ENCODE results near the gene RERG.
"Not testable (repeated sequence)": the region's sequence is repeated elsewhere in the genome, so short reads cannot be mapped to it uniquely, and the experiment has no call there.

The RERG gene

DNA sequence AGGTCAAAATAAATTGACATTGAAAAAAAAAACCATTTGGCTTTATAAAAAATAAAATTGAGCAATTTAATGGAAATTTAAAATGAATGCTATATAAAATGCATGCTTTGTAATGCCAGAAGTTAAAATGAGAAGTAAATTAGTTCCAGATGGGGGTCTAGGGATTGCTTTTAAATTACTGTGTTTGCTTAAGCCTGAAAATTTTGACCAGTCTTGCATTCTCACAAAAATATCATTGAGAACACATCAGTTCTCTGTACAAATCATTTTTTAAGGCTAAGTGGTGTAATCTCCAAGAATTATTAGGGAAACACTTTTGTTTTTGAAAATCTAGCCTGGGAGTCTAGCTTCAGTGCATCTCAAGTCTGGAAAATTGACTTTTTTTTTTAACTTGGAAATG is 90.7 kb downstream of the RERG start:
- DNase-seq: no peak

DNA sequence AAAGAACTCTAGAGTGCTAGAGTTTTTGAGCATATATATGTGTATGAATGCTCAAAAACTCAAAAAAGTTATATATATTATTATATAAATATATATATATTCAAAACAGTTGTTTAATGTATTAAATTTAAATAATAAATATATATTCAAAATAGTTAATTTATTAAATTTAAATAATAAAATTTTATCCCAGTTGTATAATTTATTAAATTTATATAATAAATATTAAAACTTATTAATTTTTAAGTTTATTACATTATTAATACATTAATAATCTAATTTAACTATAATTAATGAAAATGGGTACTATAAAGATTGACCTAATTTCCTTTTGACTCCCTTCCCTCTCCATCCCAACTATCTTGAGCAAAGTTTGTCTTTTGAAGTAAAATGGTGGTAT is 97.8 kb downstream of the RERG start:
- no peak for DNase-seq

DNA sequence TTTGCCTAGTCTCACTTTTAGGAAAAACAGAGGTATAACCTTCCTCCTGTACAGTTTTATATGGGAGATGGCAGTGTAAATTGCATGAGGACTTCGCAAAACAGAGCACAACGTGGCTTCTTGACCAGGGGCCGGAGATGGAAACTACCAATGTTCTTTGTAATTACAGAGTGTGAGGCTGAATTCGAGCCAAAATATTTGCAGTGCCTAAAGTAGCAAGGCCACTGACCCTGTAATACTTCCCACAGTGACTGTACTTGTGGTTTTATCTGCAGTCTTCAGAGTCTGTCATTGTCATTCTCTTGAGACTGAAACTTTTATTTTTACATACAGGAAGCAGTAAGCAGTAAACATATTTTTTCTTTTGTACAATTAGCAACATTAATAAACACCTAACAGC is 98.9 kb downstream of the RERG start:
- DNase-seq: no peak

DNA sequence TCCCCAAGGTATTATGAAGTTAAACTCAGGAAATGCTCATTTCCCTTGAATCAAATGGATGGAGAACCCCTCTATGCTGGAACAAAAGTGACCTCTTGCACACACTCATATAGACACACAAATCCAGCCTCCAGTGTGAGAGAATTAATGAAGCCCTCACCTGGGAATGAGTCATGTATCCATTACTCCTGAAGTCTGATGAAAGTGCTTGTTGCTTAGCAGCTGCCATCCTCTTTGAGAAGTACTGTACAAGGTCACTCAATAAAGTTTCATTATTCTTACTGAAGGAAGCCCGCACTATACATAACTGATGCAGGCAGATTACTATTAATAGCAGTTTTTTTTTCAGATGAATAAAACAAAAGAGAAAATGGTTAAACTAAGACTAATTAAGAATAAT is 102.3 kb downstream of the RERG start:
- DNase-seq: no peak

- DNase-seq: no peak
Measured at GRCh38 chr12:15116983-15117382, 104.2 kb downstream of the RERG start.

GRCh38 chr12:15116086-15116485 is 105.1 kb downstream of the RERG start:
- no peak for DNase-seq

DNA sequence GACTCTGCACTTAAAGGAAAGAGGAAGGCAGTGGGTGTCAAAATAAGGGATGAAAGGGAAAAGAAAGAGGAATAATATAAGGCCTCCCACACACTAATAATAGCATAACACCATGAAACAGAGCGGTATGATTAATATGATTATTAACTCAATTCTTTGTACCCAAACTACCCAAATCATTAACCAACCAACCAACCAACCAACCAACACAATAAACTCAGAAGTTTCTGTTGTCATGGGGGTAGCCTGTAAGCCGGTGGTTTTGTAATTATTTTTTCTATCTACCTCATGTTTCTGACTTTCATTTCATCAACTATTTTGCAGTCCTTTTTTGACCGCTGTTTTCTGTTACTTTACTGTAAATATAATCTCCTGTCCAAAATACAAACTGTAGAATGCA is 105.8 kb downstream of the RERG start:
- DNase-seq: no peak

- DNase-seq: no peak
Measured at GRCh38 chr12:15114501-15114900, 106.7 kb downstream of the RERG start.

DNA sequence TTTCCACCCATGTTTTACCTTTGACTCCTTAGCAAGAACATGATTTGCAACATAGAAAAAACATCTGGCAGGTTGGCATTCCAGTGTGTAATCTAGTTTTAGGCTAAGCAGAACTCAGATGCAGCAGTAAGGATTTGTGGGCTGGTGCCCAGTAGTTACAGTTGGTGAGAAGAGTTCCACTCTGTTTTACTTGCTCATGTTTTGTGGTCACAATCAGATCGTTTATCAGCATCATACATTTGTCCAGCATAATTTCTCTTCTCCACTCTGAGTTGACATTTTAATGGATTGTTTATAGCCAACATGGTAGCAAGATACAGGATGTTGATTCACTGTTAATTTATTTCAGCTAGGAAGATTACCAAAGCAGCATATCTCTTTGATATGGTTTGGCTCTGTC is 128.4 kb downstream of the RERG start:
- DNase-seq: no peak

DNA sequence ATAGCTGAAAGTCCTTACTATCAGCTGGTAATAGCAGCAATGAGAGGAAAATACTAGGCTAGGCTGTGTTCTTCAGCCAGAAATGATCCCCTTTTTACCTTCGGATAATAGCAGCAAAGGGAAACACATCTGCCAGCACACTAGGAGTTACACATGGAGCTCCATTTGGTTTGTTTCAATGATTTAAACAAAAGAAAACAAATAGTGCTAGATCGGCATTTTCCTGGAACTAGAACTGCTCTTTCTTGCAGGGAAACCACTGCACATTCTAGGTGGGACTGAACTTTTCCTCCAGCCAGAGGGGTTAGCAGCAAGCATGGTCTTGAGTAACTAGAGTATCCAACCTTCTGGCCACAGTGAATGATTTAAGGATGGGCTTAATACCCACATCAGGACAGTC is 130.8 kb downstream of the RERG start:
- DNase-seq: no peak

DNA sequence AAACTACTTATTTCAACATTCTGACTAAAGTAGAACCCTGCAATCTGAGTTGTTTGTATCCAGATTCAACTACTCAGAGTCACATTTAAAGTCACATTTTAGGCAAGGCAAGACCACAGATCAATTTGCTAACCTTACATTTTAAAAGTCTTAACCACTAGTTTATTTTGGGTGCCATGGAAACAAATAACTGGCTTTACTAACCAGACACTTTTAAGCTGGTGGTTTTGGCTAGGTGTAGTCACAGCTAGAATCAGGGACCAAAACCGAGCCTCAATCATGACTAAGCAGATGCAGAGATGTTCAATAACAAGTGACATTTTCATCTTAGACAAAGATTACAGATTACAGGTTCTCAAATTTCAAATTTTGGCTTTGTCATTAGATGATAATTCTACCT is 133.1 kb downstream of the RERG start:
- DNase-seq: no peak

DNA sequence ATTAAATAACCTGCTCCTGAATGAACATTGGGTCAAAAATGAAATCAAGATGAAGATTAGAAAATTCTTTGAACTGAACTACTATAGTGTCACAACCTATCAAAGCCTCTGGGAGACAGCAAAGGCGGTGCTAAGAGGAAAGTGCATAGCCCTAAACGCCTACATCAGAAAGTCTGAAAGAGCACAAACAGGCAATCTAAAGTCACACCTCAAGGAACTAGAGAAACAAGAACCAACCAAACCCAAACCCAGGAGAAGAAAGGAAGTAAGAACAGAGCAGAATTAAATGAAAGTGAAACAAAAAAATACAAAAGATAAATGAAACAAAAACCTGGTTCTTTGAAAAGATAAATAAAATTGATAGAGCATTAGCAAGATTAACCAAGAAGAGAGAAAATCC is 143.5 kb downstream of the RERG start:
- not testable (repeated sequence) for DNase-seq

DNA sequence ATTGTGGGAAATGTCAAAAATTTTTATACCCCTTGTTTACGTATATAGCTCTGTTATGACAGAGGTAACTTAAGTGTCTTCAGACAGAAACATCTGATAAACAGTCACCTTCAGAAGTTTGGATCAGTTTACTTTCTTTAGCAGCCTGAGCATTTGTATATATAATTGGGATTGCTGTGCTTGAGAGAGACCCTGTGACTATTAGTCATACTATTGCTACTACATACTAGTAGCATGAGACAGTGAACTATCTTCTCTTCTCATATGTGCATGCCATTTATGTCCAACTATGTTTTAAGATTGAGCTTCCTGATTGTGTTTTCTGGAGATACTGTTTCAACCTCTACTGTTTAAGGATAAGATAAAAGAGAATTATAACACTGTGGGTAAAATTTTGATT is 146.9 kb downstream of the RERG start:
- no peak for DNase-seq

GRCh38 chr12:15059123-15059522 is 162.1 kb downstream of the RERG start:
- DNase-seq: no peak
